Skin epidermis (tissue), 12 donors: ENCODE measurements around the gene PTTG1IP2.

Experiments
- H3K27ac ChIP-seq, 21 experiments: fragments of 200-600 bp; sonication (generic) in 11 of 21; one replicate each; pipeline ENCODE4 v1.5.0; 2020; ENCODE audit warnings: mild to moderate bottlenecking in 3 of 21, inconsistent platforms in 2 of 21, moderate library complexity in 2 of 21
- H3K4me3 ChIP-seq, 7 experiments: fragments of 200-600 bp; sonication (generic) in 2 of 7; one replicate each; pipeline ENCODE4 v1.5.0; 2020; ENCODE audit warnings: inconsistent platforms in 2 of 7, mild to moderate bottlenecking in 2 of 7, moderate library complexity in 1 of 7

Gene PTTG1IP2

GRCh38 chr7:90474284-90475210, 5.1 kb downstream of the PTTG1IP2 start:
- Histone ChIP-seq H3K4me3 (no peak overlapping the region), H3K27ac (peak overlapping the region in 1 of 21 experiments; percentile 17)

GRCh38 chr7:90483251-90483650, 13.8 kb downstream of the PTTG1IP2 start:
- Histone ChIP-seq H3K27ac (no peak overlapping the region), H3K4me3 (no peak overlapping the region)

GRCh38 chr7:90484706-90485105, 15.3 kb downstream of the PTTG1IP2 start:
- Histone ChIP-seq H3K27ac (no peak overlapping the region), H3K4me3 (no peak overlapping the region)

GRCh38 chr7:90485734-90486316, 16.4 kb downstream of the PTTG1IP2 start:
- no peak overlapping the region for H3K4me3 ChIP-seq
- H3K27ac ChIP-seq, result no peak overlapping the region

GRCh38 chr7:90487808-90488207, 18.4 kb downstream of the PTTG1IP2 start:
- no peak overlapping the region for H3K27ac ChIP-seq
- H3K4me3 ChIP-seq, result no peak overlapping the region

GRCh38 chr7:90488220-90488619, 18.8 kb downstream of the PTTG1IP2 start:
- Histone ChIP-seq H3K27ac (no peak overlapping the region), H3K4me3 (no peak overlapping the region)

- no peak overlapping the region for H3K4me3 ChIP-seq
- H3K27ac ChIP-seq, result no peak overlapping the region
These were observed 22.8 kb downstream of the PTTG1IP2 start for GRCh38 chr7:90492250-90492649.

- no peak overlapping the region for H3K4me3 ChIP-seq
- H3K27ac ChIP-seq, result no peak overlapping the region
These were observed 25.8 kb downstream of the PTTG1IP2 start for GRCh38 chr7:90495241-90495640.

GRCh38 chr7:90502539-90502938, 33.1 kb downstream of the PTTG1IP2 start:
- no peak overlapping the region for H3K27ac ChIP-seq
- no peak overlapping the region for H3K4me3 ChIP-seq

GRCh38 chr7:90503367-90503766, 33.9 kb downstream of the PTTG1IP2 start:
- H3K27ac ChIP-seq, result no peak overlapping the region

GRCh38 chr7:90507692-90508091, 38.3 kb downstream of the PTTG1IP2 start:
- H3K27ac ChIP-seq, result no peak overlapping the region
- H3K4me3 ChIP-seq, result no peak overlapping the region

More at GRCh38 chr7:90503367-90503766, 33.9 kb downstream of the PTTG1IP2 start:
- no peak overlapping the region for H3K4me3 ChIP-seq

GRCh38 chr7:90511776-90512175, 42.3 kb downstream of the PTTG1IP2 start:
- no peak overlapping the region for H3K27ac ChIP-seq
- H3K4me3 ChIP-seq, result no peak overlapping the region

GRCh38 chr7:90512821-90513254, 43.4 kb downstream of the PTTG1IP2 start:
- no peak overlapping the region for H3K4me3 ChIP-seq
- H3K27ac ChIP-seq, result no peak overlapping the region

GRCh38 chr7:90516257-90516656, 46.8 kb downstream of the PTTG1IP2 start:
- H3K27ac ChIP-seq, result no peak overlapping the region
- no peak overlapping the region for H3K4me3 ChIP-seq

- Histone ChIP-seq H3K4me3 (no peak overlapping the region), H3K27ac (no peak overlapping the region)
These were observed 49.2 kb downstream of the PTTG1IP2 start for GRCh38 chr7:90518630-90519029.

- Histone ChIP-seq H3K4me3 (no peak overlapping the region), H3K27ac (no peak overlapping the region)
These were observed 51.0 kb downstream of the PTTG1IP2 start for GRCh38 chr7:90520484-90520883.

- Histone ChIP-seq H3K27ac (no peak overlapping the region), H3K4me3 (no peak overlapping the region)
These were observed 60.8 kb downstream of the PTTG1IP2 start for GRCh38 chr7:90530263-90530662.

GRCh38 chr7:90532231-90532929, 62.9 kb downstream of the PTTG1IP2 start:
- Histone ChIP-seq H3K27ac (no peak overlapping the region), H3K4me3 (no peak overlapping the region)

GRCh38 chr7:90536449-90536848, 67.0 kb downstream of the PTTG1IP2 start:
- Histone ChIP-seq H3K27ac (no peak overlapping the region), H3K4me3 (no peak overlapping the region)

GRCh38 chr7:90538405-90538804, 69.0 kb downstream of the PTTG1IP2 start:
- H3K27ac ChIP-seq, result no peak overlapping the region
- H3K4me3 ChIP-seq, result no peak overlapping the region

- no peak overlapping the region for H3K4me3 ChIP-seq
- H3K27ac ChIP-seq, result no peak overlapping the region
These were observed 71.0 kb downstream of the PTTG1IP2 start for GRCh38 chr7:90540406-90540805.
